ENCODE measurements around the gene ZBTB7B. TPM values are rescaled to one million over a fixed set of nuclear protein-coding genes. Genes with fewer than 3 reads are reported as not detected.

The ZBTB7B gene
- total and polyA plus RNA-seq, 9 of the 15 experiments (the other 6 are each of a cell fraction or from before 2014, with no cell fraction given), result 0.04 to 46.5 (median 15.2) TPM

- TF ChIP-seq HINFP (tag; conservative IDR thresholded peaks at IDR 0.05; ENCODE audit: low read depth) (no peak), NR0B1 (IDR thresholded peaks at IDR 0.05; ENCODE audit: partially characterized antibody) (no peak), ZNF282 (CRISPR knock-in tag; IDR thresholded peaks at IDR 0.05) (no peak), PBX2 (CRISPR knock-in tag; IDR thresholded peaks at IDR 0.05; ENCODE audit: low read depth) (no peak), PBX2 (tag; conservative IDR thresholded peaks at IDR 0.05; ENCODE audit: low read depth) (no peak), DPF2 (IDR thresholded peaks at IDR 0.05) (0 out of 2 replicates have a peak, but pooled peaks have one; percentile 26), ZNF444 (CRISPR knock-in tag; IDR thresholded peaks at IDR 0.05) (peak; percentile 80), ZNF76 (CRISPR knock-in tag; IDR thresholded peaks at IDR 0.05; ENCODE audit: borderline replicate concordance) (no peak), ZKSCAN3 (CRISPR knock-in tag; IDR thresholded peaks at IDR 0.05) (no peak), SRSF1 (IDR thresholded peaks at IDR 0.05; ENCODE audit: low read depth, low read length) (no peak), YY1 (IDR thresholded peaks at IDR 0.05; ENCODE audit: borderline replicate concordance in 1 of 3, control insufficient read depth in 1 of 3, extremely low read depth in 1 of 3, insufficient read depth in 3 of 3, insufficient read length in 1 of 3, insufficient replicate concordance in 2 of 3, low read depth in 1 of 3, low read length in 2 of 3) (no peak), EGR1 (conservative IDR thresholded peaks at IDR 0.05) (peak; percentile 25; the same call in 1 of the 2 replicates), ETS1 (conservative IDR thresholded peaks at IDR 0.05; ENCODE audit: control insufficient read depth, low read depth, low read length) (no peak), SMAD1 (IDR thresholded peaks at IDR 0.05; ENCODE audit: low read depth, low read length, partially characterized antibody) (no peak), ZNF79 (CRISPR knock-in tag; IDR thresholded peaks at IDR 0.05; ENCODE audit: low read depth) (no peak), KDM1A (IDR thresholded peaks at IDR 0.05) (peak in 1 of 2 experiments; percentile 74; a peak in 1 of 4 replicates), ZNF561 (CRISPR knock-in tag; conservative IDR thresholded peaks at IDR 0.05) (no peak), ATF7 (IDR thresholded peaks at IDR 0.05) (no peak), RNF2 (IDR thresholded peaks at IDR 0.05) (peak; percentile 66; the same call in 1 of the 2 replicates), FOXO4 (CRISPR knock-in tag; IDR thresholded peaks at IDR 0.05) (no peak)
Measured at GRCh38 chr1:155013632-155014031, 11.0 kb downstream of the ZBTB7B start (continued).

Data from K562 (cell line).